Measurements from ENCODE around the gene PGPEP1. TPM values are rescaled to one million over a fixed set of nuclear protein-coding genes. Genes with fewer than 3 reads are reported as not detected.

PGPEP1 gene
- total RNA-seq, 1 experiment from 2014 or later: 11.4 TPM

- 0 out of 2 replicates have a peak overlapping the region, but pooled peaks have one; percentile 17 for H3K9ac ChIP-seq (ENCODE audit: low read length)
- no peaks in the 10 kb centered on the region for H3K36me3 ChIP-seq (ENCODE audit: low read depth, low read length)
- no peaks in the 10 kb centered on the region for H3F3A ChIP-seq (ENCODE audit: low read length, unreplicated experiment)
- H3K9me2 ChIP-seq (replicated peaks; ENCODE audit: low read length): no peaks in the 10 kb centered on the region
- no peak overlapping the region for H2AFZ ChIP-seq (ENCODE audit: low read length)
- CTCF ChIA-PET: interaction anchor here (0.6 to 1.0 kb wide), 6 partner anchors 12 to 107 kb away, joined by 3 to 14 read pairs (median 4); no protein-coding TSS in a partner anchor
- H3K4me1 ChIP-seq (ENCODE audit: insufficient read depth, low read length): peaks cover 6% of the 10 kb centered on the region
- BruUV-seq (replicated peaks): TSS peak; percentile 53
- no peaks in the 10 kb centered on the region for H4K20me1 ChIP-seq (ENCODE audit: low read length)
- intact Hi-C loops (cut with micrococcal nuclease): no loop called here
- no peak for DNase-seq
- POLR2A ChIA-PET (ENCODE audit: unreplicated experiment): interaction anchor here (0.5 kb wide), 1 partner anchor 876 kb away, joined by 16 read pairs; no protein-coding TSS in a partner anchor
- no peak overlapping the region for H3K27ac ChIP-seq (ENCODE audit: low read length)
- H3K4me2 ChIP-seq (ENCODE audit: low read length): peak overlapping the region; percentile 53
- H3K4me3 ChIP-seq (ENCODE audit: low read length): peak overlapping the region; percentile 47
- TF ChIP-seq CTCF (conservative IDR thresholded peaks at IDR 0.05; ENCODE audit: low read depth, low read length) (no peak), EZH2phosphoT487 (IDR thresholded peaks at IDR 0.05; ENCODE audit: borderline replicate concordance, low read length) (no peak), EZH2 (IDR thresholded peaks at IDR 0.05; ENCODE audit: low read length, unreplicated experiment) (no peak)
- H3K9me3 ChIP-seq (ENCODE audit: low read length): no peaks in the 10 kb centered on the region
- no peaks in the 10 kb centered on the region for H3K27me3 ChIP-seq (ENCODE audit: low read length)
- no peak for ATAC-seq
- no peaks in the 10 kb centered on the region; the same call in 1 of the 2 replicates for H3K79me2 ChIP-seq (ENCODE audit: low read length)
Measured at GRCh38 chr19:18386543-18387271, 46.3 kb downstream of the PGPEP1 start.

- POLR2A ChIA-PET (ENCODE audit: unreplicated experiment): interaction anchor here (0.6 kb wide), 1 partner anchor 8 kb away, joined by 4 read pairs; no protein-coding TSS in a partner anchor
- H3K9ac ChIP-seq (ENCODE audit: low read length): no peak overlapping the region
- intact Hi-C loops (cut with micrococcal nuclease): loop anchor here (1.0 kb wide), 1 partner anchor 22 kb away; no protein-coding TSS in a partner anchor
Measured at GRCh38 chr19:18388100-18388959, 47.9 kb downstream of the PGPEP1 start.

More at GRCh38 chr19:18388100-18388959, 47.9 kb downstream of the PGPEP1 start:
- Histone ChIP-seq H3K4me2 (ENCODE audit: low read length) (peak overlapping the region; percentile 81), H3K9me3 (ENCODE audit: low read length) (no peaks in the 10 kb centered on the region), H3F3A (ENCODE audit: low read length, unreplicated experiment) (no peaks in the 10 kb centered on the region), H3K4me1 (ENCODE audit: insufficient read depth, low read length) (peaks cover 6% of the 10 kb centered on the region), H3K27me3 (ENCODE audit: low read length) (no peaks in the 10 kb centered on the region), H2AFZ (ENCODE audit: low read length) (peak overlapping the region; percentile 74), H3K4me3 (ENCODE audit: low read length) (peak overlapping the region; percentile 61), H3K36me3 (ENCODE audit: low read depth, low read length) (no peaks in the 10 kb centered on the region), H4K20me1 (ENCODE audit: low read length) (no peaks in the 10 kb centered on the region), H3K9me2 (replicated peaks; ENCODE audit: low read length) (no peaks in the 10 kb centered on the region), H3K27ac (ENCODE audit: low read length) (no peak overlapping the region), H3K79me2 (ENCODE audit: low read length) (no peaks in the 10 kb centered on the region; the same call in 1 of the 2 replicates)
- CTCF ChIA-PET: interaction anchor here (0.5 to 0.6 kb wide), 5 partner anchors 24 to 903 kb away, joined by 3 to 5 read pairs (median 4); no protein-coding TSS in a partner anchor
- DNase-seq (peak; percentile 83), ATAC-seq (peak; percentile 45)
- BruUV-seq (replicated peaks): no TSS peak
- TF ChIP-seq EZH2phosphoT487 (IDR thresholded peaks at IDR 0.05; ENCODE audit: borderline replicate concordance, low read length) (no peak), CTCF (conservative IDR thresholded peaks at IDR 0.05; ENCODE audit: low read depth, low read length) (peak; percentile 92), EZH2 (IDR thresholded peaks at IDR 0.05; ENCODE audit: low read length, unreplicated experiment) (no peak)
